ENCODE data around the gene RAB13. TPM values are rescaled to one million over a fixed set of nuclear protein-coding genes. Genes with fewer than 3 reads are reported as not detected.

RAB13 gene
- total and polyA plus RNA-seq, 2 of the 8 experiments (the other 6 are each of a cell fraction or from before 2014, with no cell fraction given) = 70.5 to 157 TPM

- no peak for TF ChIP-seq CBX5 (IDR thresholded peaks at IDR 0.05; ENCODE audit: low read depth, low read length)
- TF ChIP-seq MAX (IDR thresholded peaks at IDR 0.05) = no peak
- TF ChIP-seq SIN3A (conservative IDR thresholded peaks at IDR 0.05 in 1 of 2, IDR thresholded peaks at IDR 0.05 in 1 of 2; ENCODE audit: low read depth in 1 of 2, low read length in 2 of 2) = no peak
These were observed 5.1 kb upstream of the RAB13 start (continued) for GRCh38 chr1:153991151-153991630.

All from H1 (cell line).